Chondrocyte (in vitro differentiated cells): ENCODE results near the gene RABGAP1. TPM values are rescaled to one million over a fixed set of nuclear protein-coding genes. Genes with fewer than 3 reads are reported as not detected.
A peak's percentile ranks its signal among the peaks of the same experiment; 100 is the strongest.

Experiments used
- DNase-seq: peaks from one replicate; pipeline ENCODE4 v3.0.0; 2021; ENCODE audit warnings: mixed read lengths, low spot score
- H3K27ac Mint-ChIP-seq: one replicate; pipeline ENCODE4 v1.8.0; 2021; ENCODE audit warnings: mild to moderate bottlenecking, moderate library complexity, mixed read lengths; ENCODE audit not compliant: unreplicated experiment
- H3K27me3 Mint-ChIP-seq: 2 replicates; pipeline ENCODE4 v1.8.0; 2021; ENCODE audit warnings: low read depth, mixed read lengths
- H3K36me3 Mint-ChIP-seq: 2 replicates; pipeline ENCODE4 v1.8.0; 2021; ENCODE audit warnings: low read depth, mixed read lengths
- H3K4me1 Mint-ChIP-seq: 2 replicates; pipeline ENCODE4 v1.8.0; 2021; ENCODE audit warnings: low read depth, mild to moderate bottlenecking, mixed read lengths
- H3K4me3 Mint-ChIP-seq: one replicate; pipeline ENCODE4 v1.8.0; 2021; ENCODE audit warnings: mild to moderate bottlenecking, moderate library complexity, mixed read lengths; ENCODE audit not compliant: unreplicated experiment
- H3K9me3 Mint-ChIP-seq: 2 replicates; pipeline ENCODE4 v1.8.0; 2021; ENCODE audit warnings: low read depth, mixed read lengths
- CTCF ChIP-seq: fragments of 200-600 bp; sonication (generic); IDR thresholded peaks from 2 replicates; pipeline ENCODE4 v1.5.0; 2021; ENCODE audit warnings: antibody characterized with exemption, mild to moderate bottlenecking, moderate library complexity
- total RNA-seq: library from RNA; stranded (reverse); gene quantifications from 3 replicates; pipeline ENCODE4 v1.2.1, GENCODE V29; 2021

RABGAP1 gene
- total RNA-seq, 1 donor from 2014 or later, result 91.8 TPM

- H3K9me3 Mint-ChIP-seq, result no peaks in the 10 kb centered on the region
- peak overlapping the region; percentile 92 for H3K4me3 Mint-ChIP-seq
- peaks cover 6% of the 10 kb centered on the region for H3K36me3 Mint-ChIP-seq
- H3K27me3 Mint-ChIP-seq, result no peaks in the 10 kb centered on the region
- H3K4me1 Mint-ChIP-seq, result peaks cover 17% of the 10 kb centered on the region
- peak; percentile 46 for TF ChIP-seq CTCF
- no peak for DNase-seq
- H3K27ac Mint-ChIP-seq, result peak overlapping the region; percentile 99
Observed at GRCh38 chr9:122912671-122912963, 28.2 kb upstream of the RABGAP1 start.

- H3K27me3 Mint-ChIP-seq, result no peaks in the 10 kb centered on the region
- peaks cover 17% of the 10 kb centered on the region for H3K4me1 Mint-ChIP-seq
- TF ChIP-seq CTCF, result no peak
- H3K9me3 Mint-ChIP-seq, result no peaks in the 10 kb centered on the region
- peak within 1 kb of the TSS; percentile 99 for H3K27ac Mint-ChIP-seq
- DNase-seq, result no peak
- peaks cover 5% of the 10 kb centered on the region for H3K36me3 Mint-ChIP-seq
- peak within 1 kb of the TSS; percentile 92 for H3K4me3 Mint-ChIP-seq
Observed at GRCh38 chr9:122912964-122913673, 27.7 kb upstream of the RABGAP1 start, which contains the start of gene ZBTB6. ZBTB6 (minus strand) TSS chr9:122913323; CDS start chr9:122912072, 1,251 bp downstream.

GRCh38 chr9:122918310-122918709 lies 22.5 kb upstream of the RABGAP1 start:
- Mint-ChIP-seq H3K4me3 (no peak overlapping the region), H3K27me3 (no peaks in the 10 kb centered on the region), H3K36me3 (no peaks in the 10 kb centered on the region), H3K4me1 (peaks cover 3% of the 10 kb centered on the region), H3K27ac (no peak overlapping the region), H3K9me3 (no peaks in the 10 kb centered on the region)
- no peak for TF ChIP-seq CTCF
- DNase-seq, result no peak

GRCh38 chr9:122922713-122923112 lies 18.1 kb upstream of the RABGAP1 start:
- no peak for TF ChIP-seq CTCF
- no peaks in the 10 kb centered on the region for H3K36me3 Mint-ChIP-seq
- H3K4me1 Mint-ChIP-seq, result no peaks in the 10 kb centered on the region
- peak; percentile 44 for DNase-seq
- no peaks in the 10 kb centered on the region for H3K9me3 Mint-ChIP-seq
- H3K27ac Mint-ChIP-seq, result no peak overlapping the region
- no peaks in the 10 kb centered on the region for H3K27me3 Mint-ChIP-seq
- H3K4me3 Mint-ChIP-seq, result no peak overlapping the region

- no peak for DNase-seq
- no peaks in the 10 kb centered on the region for H3K36me3 Mint-ChIP-seq
- H3K4me1 Mint-ChIP-seq, result no peaks in the 10 kb centered on the region
- no peaks in the 10 kb centered on the region for H3K9me3 Mint-ChIP-seq
- no peak overlapping the region for H3K4me3 Mint-ChIP-seq
- TF ChIP-seq CTCF, result no peak
- H3K27ac Mint-ChIP-seq, result no peak overlapping the region
- no peaks in the 10 kb centered on the region for H3K27me3 Mint-ChIP-seq
Observed at GRCh38 chr9:122923947-122924346, 16.9 kb upstream of the RABGAP1 start.
